Fibroblast of villous mesenchyme (primary cell): ENCODE data around the gene ZC3HAV1. TPM values are rescaled to one million over a fixed set of nuclear protein-coding genes. Genes with fewer than 3 reads are reported as not detected.

ENCODE experiments used
- DNase-seq: peaks from one replicate; pipeline ENCODE4 v3.0.0-alpha.2; 2010; ENCODE audit warnings: low read depth
- H3K4me3 ChIP-seq: 2 replicates; pipeline ENCODE4 v1.5.1; 2011; ENCODE audit warnings: low read depth, mild to moderate bottlenecking, low read length
- CTCF ChIP-seq: IDR thresholded peaks from 2 replicates; pipeline ENCODE4 v1.5.1; 2012; ENCODE audit warnings: low read depth, mild to moderate bottlenecking, low read length; ENCODE audit not compliant: insufficient read depth
- total RNA-seq: library from RNA; depleted of rRNA; stranded (reverse); fragments of >200 nt; gene quantifications from 2 replicates; pipeline ENCODE4 v1.2.3, GENCODE V29; 2012

The ZC3HAV1 gene
- total RNA-seq, 1 donor: 56.6 TPM

GRCh38 chr7:139118234-139118804, 8.8 kb upstream of the ZC3HAV1 start:
- no peak for TF ChIP-seq CTCF
- H3K4me3 ChIP-seq: no peak overlapping the region
- DNase-seq: peak; percentile 54

GRCh38 chr7:139117599-139118233, 8.2 kb upstream of the ZC3HAV1 start:
- H3K4me3 ChIP-seq: no peak overlapping the region
- no peak for DNase-seq
- no peak for TF ChIP-seq CTCF

- no peak for TF ChIP-seq CTCF
- DNase-seq: no peak
- no peak overlapping the region for H3K4me3 ChIP-seq
Observed at GRCh38 chr7:139116999-139117398, 7.5 kb upstream of the ZC3HAV1 start.

DNA sequence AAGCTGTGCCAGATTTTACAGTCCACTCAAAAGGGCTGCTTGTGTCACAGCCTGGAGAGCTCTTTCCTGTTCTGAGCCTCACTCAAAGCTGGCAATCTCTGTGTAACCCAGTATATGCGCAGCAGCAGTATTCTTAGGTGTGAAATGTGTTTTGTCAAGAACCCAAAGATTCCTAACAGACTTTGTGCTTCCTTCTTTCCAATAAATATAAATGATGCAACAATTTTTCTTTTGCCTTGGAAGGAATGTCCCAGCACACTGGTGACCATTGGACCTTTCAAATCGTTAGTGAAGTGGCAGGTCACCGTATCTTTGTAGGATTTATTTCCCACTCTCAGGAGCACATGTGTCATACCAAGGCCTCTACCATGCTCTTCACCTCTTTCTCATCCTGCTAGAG, 5.6 kb upstream of the ZC3HAV1 start:
- TF ChIP-seq CTCF: no peak
- no peak overlapping the region for H3K4me3 ChIP-seq

DNA sequence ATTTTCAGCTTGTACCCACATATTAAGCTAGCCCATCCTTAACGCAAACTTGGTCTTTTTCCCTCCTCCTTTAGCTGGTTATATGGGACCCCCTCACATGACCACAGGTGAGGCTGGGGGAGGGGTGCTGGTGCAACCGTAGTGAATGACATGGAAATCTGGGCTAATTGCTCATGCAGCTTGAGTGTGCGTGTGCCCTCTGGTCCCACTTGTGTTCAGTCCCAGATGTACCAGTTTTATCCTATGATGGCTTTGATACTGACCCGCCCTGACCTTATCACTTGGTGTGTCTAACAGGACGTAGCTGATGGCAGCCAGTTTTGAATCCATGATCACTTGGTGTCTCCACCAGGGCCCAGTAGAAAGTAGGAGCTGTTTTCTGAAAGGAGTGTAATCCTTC, 5.1 kb upstream of the ZC3HAV1 start:
- no peak for TF ChIP-seq CTCF
- no peak overlapping the region for H3K4me3 ChIP-seq
- DNase-seq: no peak

More for the DNA sequence above, 5.6 kb upstream of the ZC3HAV1 start:
- DNase-seq: no peak

DNA sequence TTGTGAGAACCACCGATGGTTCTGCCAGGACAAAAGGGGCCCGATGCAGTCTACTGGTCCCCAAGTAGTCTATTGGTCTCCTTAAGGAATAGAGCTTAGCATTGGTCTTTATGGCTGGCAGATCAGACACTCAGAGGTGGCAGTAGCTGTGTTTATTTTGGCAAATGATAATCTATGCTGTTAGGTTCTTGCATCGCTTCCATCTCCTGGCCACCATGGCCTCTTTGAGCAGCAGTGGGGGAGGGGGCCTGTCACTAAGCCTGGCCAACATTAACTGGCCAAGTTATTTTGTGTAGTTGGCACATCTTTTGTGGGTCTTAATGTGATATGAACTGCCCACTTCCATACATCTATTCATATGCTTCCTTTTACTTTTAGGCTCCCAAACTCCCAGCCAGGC, 4.5 kb upstream of the ZC3HAV1 start:
- DNase-seq: no peak
- no peak overlapping the region for H3K4me3 ChIP-seq
- TF ChIP-seq CTCF: no peak

- DNase-seq: no peak
Observed at GRCh38 chr7:139112741-139113250, 3.3 kb upstream of the ZC3HAV1 start.

More at GRCh38 chr7:139112741-139113250, 3.3 kb upstream of the ZC3HAV1 start:
- TF ChIP-seq CTCF: no peak
- H3K4me3 ChIP-seq: no peak overlapping the region
